Measurements from ENCODE around the gene RAB19.
A peak's percentile ranks its signal among the peaks of the same experiment; 100 is the strongest.

The RAB19 gene

DNA sequence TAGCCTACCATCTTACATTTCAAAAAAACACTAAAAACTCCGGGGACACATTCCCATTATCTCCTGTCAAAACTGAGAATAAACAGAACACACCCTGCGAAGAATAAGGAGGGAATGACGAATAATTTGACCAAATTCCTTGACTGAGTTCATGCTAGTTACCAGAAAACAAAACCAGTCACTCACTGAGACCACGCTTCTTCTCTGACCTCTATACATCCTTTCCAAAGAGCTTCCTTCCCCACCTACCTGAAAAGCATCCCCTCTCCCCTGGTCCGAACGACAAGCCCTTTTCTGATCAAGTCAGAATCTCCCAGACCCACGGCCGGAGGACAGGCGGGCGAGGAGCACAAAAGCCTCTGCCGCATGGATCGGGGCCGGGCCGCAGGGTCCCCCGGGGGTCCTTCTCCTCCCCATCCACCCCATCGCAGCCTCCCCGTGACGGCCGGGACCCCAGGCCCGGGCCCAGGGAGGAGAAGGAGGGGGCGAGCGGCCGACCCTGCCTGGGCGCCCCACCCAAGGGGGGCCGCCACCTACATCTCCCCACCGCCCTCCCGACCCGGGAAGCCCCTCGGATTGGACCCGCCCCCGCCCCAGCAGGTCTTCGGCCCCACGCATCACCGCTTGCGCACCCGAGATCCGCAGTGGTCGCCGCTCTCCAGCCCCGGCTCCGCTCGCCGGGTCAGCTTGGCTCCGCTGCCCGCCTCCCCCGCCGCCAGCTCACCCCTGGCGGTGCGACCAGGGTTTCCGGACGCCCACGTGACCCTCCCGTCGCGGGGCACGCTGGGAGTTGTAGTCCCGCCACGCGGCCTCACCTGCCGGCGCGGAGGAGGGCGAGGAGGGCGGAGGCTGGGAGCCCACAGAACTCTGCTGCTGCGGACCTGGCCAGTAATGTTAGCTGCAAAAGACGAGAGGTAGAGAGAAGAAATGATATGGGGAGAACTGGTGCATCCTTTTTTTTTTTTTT is 5.8 kb upstream of the RAB19 start, which contains the start of gene SLC37A3:
SLC37A3 (minus strand) TSS at position 747 of the 967 bp plus-strand sequence. CDS start 16,004 bp downstream, outside the sequence.
- DNase-seq = peak; percentile 84 to 94
- no CpG with 5 or more reads among the region's 66 CpGs for WGBS (ENCODE audit: extremely low coverage, insufficient coverage, insufficient read length)
- Histone ChIP-seq H3K9me3 (ENCODE audit: insufficient read depth, low read depth, low read length) (no peaks in the 10 kb centered on the region), H3K23ac (ENCODE audit: low read length) (no peak within 1 kb of the TSS), H2AFZ (ENCODE audit: insufficient read depth, low read length, poor library complexity) (peak within 1 kb of the TSS; percentile 24), H4K8ac (ENCODE audit: low read depth, low read length) (peak within 1 kb of the TSS; percentile 49), H3K79me1 (ENCODE audit: low read length) (peaks cover 5% of the 10 kb centered on the region), H4K12ac (ENCODE audit: low read depth, low read length) (peak within 1 kb of the TSS; percentile 20), H3K14ac (ENCODE audit: low read length) (peak within 1 kb of the TSS; percentile 69), H2AK5ac (ENCODE audit: low read length) (no peak within 1 kb of the TSS), H3K4me2 (ENCODE audit: low read length) (peak within 1 kb of the TSS; percentile 44), H3K18ac (ENCODE audit: low read length) (peak within 1 kb of the TSS; percentile 17), H4K91ac (ENCODE audit: low read depth, low read length) (peak within 1 kb of the TSS; percentile 85), H3K36me3 (ENCODE audit: control insufficient read depth in 1 of 2, insufficient read depth in 2 of 2, low read length in 2 of 2) (peaks cover 0 to 3% of the 10 kb centered on the region in 2 experiments), H2BK120ac (ENCODE audit: insufficient read depth, low read length, poor library complexity) (peak within 1 kb of the TSS; percentile 44), H3K79me2 (ENCODE audit: control insufficient read depth, insufficient read depth, low read length, poor library complexity) (peaks cover 8% of the 10 kb centered on the region), H3K4ac (ENCODE audit: low read depth, low read length) (peak within 1 kb of the TSS; percentile 59), H2BK5ac (ENCODE audit: low read depth, low read length, poor library complexity) (peak within 1 kb of the TSS; percentile 56), H3K27me3 (ENCODE audit: insufficient read depth, low read length) (no peaks in the 10 kb centered on the region), H2BK12ac (ENCODE audit: low read length) (no peak within 1 kb of the TSS), H3K4me1 (ENCODE audit: control insufficient read depth in 1 of 2, insufficient read depth in 2 of 2, low read length in 2 of 2) (peaks cover 4% of the 10 kb centered on the region in 2 experiments), H3K27ac (ENCODE audit: low read depth, low read length) (peak within 1 kb of the TSS; percentile 78), H3K4me3 (ENCODE audit: low read depth, low read length) (peak within 1 kb of the TSS; percentile 96), H3K9ac (ENCODE audit: low read length) (peak within 1 kb of the TSS; percentile 89)

DNA sequence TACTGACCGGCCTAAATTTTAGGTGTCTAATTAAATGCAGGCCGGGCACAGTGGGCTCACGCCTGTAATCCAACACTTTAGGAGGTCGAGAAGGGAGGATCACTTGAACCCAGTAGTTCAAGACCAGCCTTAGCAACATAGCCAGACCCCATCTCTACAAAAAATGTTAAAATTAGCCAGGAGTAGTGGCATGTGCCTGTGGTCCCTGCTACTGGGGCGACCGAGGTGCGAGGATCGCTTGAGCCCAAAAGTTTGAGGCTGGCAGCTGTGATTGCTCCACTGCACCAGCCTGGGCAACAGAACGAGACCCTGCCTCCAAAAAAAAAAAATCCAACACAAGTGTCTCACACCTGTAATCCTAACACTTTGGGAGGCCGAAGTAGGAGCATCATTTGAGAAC is 5.0 kb upstream of the RAB19 start:
- H3K79me1 ChIP-seq (ENCODE audit: low read length) = peaks cover 5% of the 10 kb centered on the region
- H2BK5ac ChIP-seq (ENCODE audit: low read depth, low read length, poor library complexity) = no peak overlapping the region
- H3K4me2 ChIP-seq (ENCODE audit: low read length) = peak overlapping the region; percentile 44
- H3K23ac ChIP-seq (ENCODE audit: low read length) = no peak overlapping the region
- no peaks in the 10 kb centered on the region for H3K27me3 ChIP-seq (ENCODE audit: insufficient read depth, low read length)
- WGBS (ENCODE audit: extremely low coverage, insufficient coverage, insufficient read length) = no CpG with 5 or more reads among the region's 10 CpGs
- no peak overlapping the region for H3K9ac ChIP-seq (ENCODE audit: low read length)
- H3K27ac ChIP-seq (ENCODE audit: low read depth, low read length) = no peak overlapping the region
- H3K4me1 ChIP-seq (ENCODE audit: control insufficient read depth in 1 of 2, insufficient read depth in 2 of 2, low read length in 2 of 2) = peaks cover 4 to 7% of the 10 kb centered on the region in 2 experiments
- H3K18ac ChIP-seq (ENCODE audit: low read length) = no peak overlapping the region
- H2AK5ac ChIP-seq (ENCODE audit: low read length) = no peak overlapping the region
- H3K9me3 ChIP-seq (ENCODE audit: insufficient read depth, low read depth, low read length) = no peaks in the 10 kb centered on the region
- no peak for DNase-seq
- H4K12ac ChIP-seq (ENCODE audit: low read depth, low read length) = no peak overlapping the region
- no peak overlapping the region for H3K4ac ChIP-seq (ENCODE audit: low read depth, low read length)
- no peak overlapping the region for H2BK12ac ChIP-seq (ENCODE audit: low read length)
- H2AFZ ChIP-seq (ENCODE audit: insufficient read depth, low read length, poor library complexity) = no peak overlapping the region
- no peak overlapping the region for H4K91ac ChIP-seq (ENCODE audit: low read depth, low read length)
- peaks cover 6% of the 10 kb centered on the region for H3K79me2 ChIP-seq (ENCODE audit: control insufficient read depth, insufficient read depth, low read length, poor library complexity)
- no peaks in the 10 kb centered on the region for H3K36me3 ChIP-seq (ENCODE audit: control insufficient read depth in 1 of 2, insufficient read depth in 2 of 2, low read length in 2 of 2)
- H2BK120ac ChIP-seq (ENCODE audit: insufficient read depth, low read length, poor library complexity) = no peak overlapping the region
- no peak overlapping the region for H4K8ac ChIP-seq (ENCODE audit: low read depth, low read length)
- H3K14ac ChIP-seq (ENCODE audit: low read length) = no peak overlapping the region
- no peak overlapping the region for H3K4me3 ChIP-seq (ENCODE audit: low read depth, low read length)

DNA sequence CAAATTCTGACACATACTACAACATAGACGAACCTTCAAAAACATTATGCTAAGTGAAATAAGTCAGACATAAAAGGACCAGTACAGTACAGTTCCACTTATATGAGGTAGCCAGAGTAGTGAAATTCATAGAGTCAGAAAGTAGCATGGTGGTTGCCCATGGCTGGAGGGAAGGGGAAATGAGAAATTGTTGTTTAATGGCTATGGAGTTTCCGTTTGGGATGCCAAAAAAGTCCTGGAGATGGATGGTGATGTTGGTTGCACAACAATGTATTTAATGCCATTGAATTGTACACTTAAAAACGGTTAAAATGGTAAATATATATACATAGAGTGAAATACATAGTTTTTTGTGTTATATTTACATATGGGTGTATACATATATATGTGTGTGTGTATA is 3.5 kb upstream of the RAB19 start:
- Histone ChIP-seq H2BK120ac (ENCODE audit: insufficient read depth, low read length, poor library complexity) (no peak overlapping the region), H3K36me3 (ENCODE audit: control insufficient read depth in 1 of 2, insufficient read depth in 2 of 2, low read length in 2 of 2) (no peaks in the 10 kb centered on the region), H2AFZ (ENCODE audit: insufficient read depth, low read length, poor library complexity) (no peak overlapping the region), H3K4ac (ENCODE audit: low read depth, low read length) (no peak overlapping the region), H4K12ac (ENCODE audit: low read depth, low read length) (no peak overlapping the region), H3K4me1 (ENCODE audit: control insufficient read depth in 1 of 2, insufficient read depth in 2 of 2, low read length in 2 of 2) (peaks cover 6 to 9% of the 10 kb centered on the region in 2 experiments), H3K14ac (ENCODE audit: low read length) (no peak overlapping the region), H2AK5ac (ENCODE audit: low read length) (no peak overlapping the region), H4K8ac (ENCODE audit: low read depth, low read length) (no peak overlapping the region), H3K4me2 (ENCODE audit: low read length) (no peak overlapping the region), H3K27me3 (ENCODE audit: insufficient read depth, low read length) (no peaks in the 10 kb centered on the region), H3K23ac (ENCODE audit: low read length) (no peak overlapping the region), H2BK12ac (ENCODE audit: low read length) (no peak overlapping the region), H2BK5ac (ENCODE audit: low read depth, low read length, poor library complexity) (no peak overlapping the region), H3K4me3 (ENCODE audit: low read depth, low read length) (no peak overlapping the region), H3K9ac (ENCODE audit: low read length) (no peak overlapping the region), H3K79me2 (ENCODE audit: control insufficient read depth, insufficient read depth, low read length, poor library complexity) (peaks cover 8% of the 10 kb centered on the region), H4K91ac (ENCODE audit: low read depth, low read length) (no peak overlapping the region), H3K18ac (ENCODE audit: low read length) (no peak overlapping the region), H3K27ac (ENCODE audit: low read depth, low read length) (no peak overlapping the region), H3K9me3 (ENCODE audit: insufficient read depth, low read depth, low read length) (no peaks in the 10 kb centered on the region), H3K79me1 (ENCODE audit: low read length) (peaks cover 5% of the 10 kb centered on the region)
- no CpG with 5 or more reads among the region's 3 CpGs for WGBS (ENCODE audit: extremely low coverage, insufficient coverage, insufficient read length)
- DNase-seq = no peak

DNA sequence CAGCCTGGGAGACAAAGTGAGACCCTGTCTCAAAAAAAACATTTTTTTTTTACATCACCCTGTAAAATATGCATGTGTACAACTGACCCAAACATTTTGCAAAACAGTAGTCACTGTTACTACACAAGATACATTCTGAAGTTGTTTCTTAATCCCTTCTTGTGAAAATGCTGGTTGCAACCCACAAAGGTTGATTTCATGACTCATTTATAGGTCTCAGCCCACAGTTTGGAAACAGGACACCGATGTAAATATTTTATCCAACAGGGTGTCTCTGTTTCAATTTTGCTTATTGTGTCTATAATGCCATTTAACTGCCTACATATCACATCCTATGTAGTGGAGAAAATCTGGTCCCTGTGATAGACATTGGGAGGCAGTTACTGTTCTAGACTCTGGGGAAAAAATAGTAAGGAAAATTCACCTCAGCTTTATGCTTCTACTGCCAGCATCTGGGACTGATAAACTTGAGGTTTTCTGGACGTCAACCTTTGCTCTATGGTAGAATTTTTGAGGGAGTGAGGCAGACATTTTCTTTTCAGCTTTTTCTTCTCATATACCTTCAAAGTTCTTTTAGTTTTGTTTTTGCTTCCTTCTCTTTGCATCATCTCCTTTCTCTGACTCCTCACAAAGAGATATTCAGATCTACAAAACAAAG is 1.6 kb upstream of the RAB19 start:
- Histone ChIP-seq H3K36me3 (ENCODE audit: control insufficient read depth in 1 of 2, insufficient read depth in 2 of 2, low read length in 2 of 2) (no peaks in the 10 kb centered on the region), H2AFZ (ENCODE audit: insufficient read depth, low read length, poor library complexity) (no peak overlapping the region), H3K23ac (ENCODE audit: low read length) (no peak overlapping the region), H3K18ac (ENCODE audit: low read length) (no peak overlapping the region), H4K12ac (ENCODE audit: low read depth, low read length) (no peak overlapping the region), H4K8ac (ENCODE audit: low read depth, low read length) (no peak overlapping the region), H3K9me3 (ENCODE audit: insufficient read depth, low read depth, low read length) (no peaks in the 10 kb centered on the region), H4K91ac (ENCODE audit: low read depth, low read length) (no peak overlapping the region), H2AK5ac (ENCODE audit: low read length) (no peak overlapping the region), H3K4me3 (ENCODE audit: low read depth, low read length) (no peak overlapping the region), H3K27ac (ENCODE audit: low read depth, low read length) (no peak overlapping the region), H3K14ac (ENCODE audit: low read length) (no peak overlapping the region), H2BK12ac (ENCODE audit: low read length) (no peak overlapping the region), H3K9ac (ENCODE audit: low read length) (no peak overlapping the region), H3K79me2 (ENCODE audit: control insufficient read depth, insufficient read depth, low read length, poor library complexity) (peaks cover 5% of the 10 kb centered on the region), H2BK120ac (ENCODE audit: insufficient read depth, low read length, poor library complexity) (no peak overlapping the region), H2BK5ac (ENCODE audit: low read depth, low read length, poor library complexity) (no peak overlapping the region), H3K4ac (ENCODE audit: low read depth, low read length) (no peak overlapping the region), H3K4me1 (ENCODE audit: control insufficient read depth in 1 of 2, insufficient read depth in 2 of 2, low read length in 2 of 2) (peaks cover 3 to 5% of the 10 kb centered on the region in 2 experiments), H3K27me3 (ENCODE audit: insufficient read depth, low read length) (no peaks in the 10 kb centered on the region), H3K4me2 (ENCODE audit: low read length) (no peak overlapping the region), H3K79me1 (ENCODE audit: low read length) (peaks cover 5% of the 10 kb centered on the region)
- no CpG with 5 or more reads among the region's 2 CpGs for WGBS (ENCODE audit: extremely low coverage, insufficient coverage, insufficient read length)
- DNase-seq = peak in 1 of 2 donors; percentile 29
